C4-2B (cell line): ENCODE results near the gene BMP4.
"Not testable (repeated sequence)": the region's sequence is repeated elsewhere in the genome, so short reads cannot be mapped to it uniquely, and the experiment has no call there.

Experiments
- H3K27ac ChIP-seq: fragments of 450-650 bp; 2 replicates; pipeline ENCODE4 v1.5.1; 2017
- CTCF ChIP-seq: fragments of 450-650 bp; conservative IDR thresholded peaks from 2 replicates; pipeline ENCODE4 v1.5.1; 2017; ENCODE audit warnings: mild to moderate bottlenecking
- ZFX ChIP-seq: fragments of 450-650 bp; IDR thresholded peaks from 2 replicates; pipeline ENCODE4 v1.6.1; 2017

The BMP4 gene

GRCh38 chr14:53993920-53994607 is 37.4 kb upstream of the BMP4 start:
- H3K27ac ChIP-seq = no peak overlapping the region
- TF ChIP-seq CTCF = no peak
- TF ChIP-seq ZFX = no peak

GRCh38 chr14:53990978-53991377 is 34.4 kb upstream of the BMP4 start:
- TF ChIP-seq CTCF (no peak), ZFX (no peak)
- no peak overlapping the region for H3K27ac ChIP-seq

- not testable (repeated sequence) for H3K27ac ChIP-seq
Observed at GRCh38 chr14:53986718-53987117, 30.1 kb upstream of the BMP4 start.

- not testable (repeated sequence) for H3K27ac ChIP-seq
Observed at GRCh38 chr14:53984958-53985357, 28.3 kb upstream of the BMP4 start.

- no peak overlapping the region for H3K27ac ChIP-seq
Observed at GRCh38 chr14:53983112-53983511, 26.5 kb upstream of the BMP4 start.

GRCh38 chr14:53982546-53982945 is 25.9 kb upstream of the BMP4 start:
- TF ChIP-seq CTCF (no peak), ZFX (no peak)
- H3K27ac ChIP-seq = no peak overlapping the region

More at GRCh38 chr14:53983112-53983511, 26.5 kb upstream of the BMP4 start:
- TF ChIP-seq ZFX = no peak

- TF ChIP-seq ZFX = no peak
- no peak for TF ChIP-seq CTCF
- H3K27ac ChIP-seq = no peak overlapping the region
Observed at GRCh38 chr14:53979747-53980642, 23.4 kb upstream of the BMP4 start.

DNA sequence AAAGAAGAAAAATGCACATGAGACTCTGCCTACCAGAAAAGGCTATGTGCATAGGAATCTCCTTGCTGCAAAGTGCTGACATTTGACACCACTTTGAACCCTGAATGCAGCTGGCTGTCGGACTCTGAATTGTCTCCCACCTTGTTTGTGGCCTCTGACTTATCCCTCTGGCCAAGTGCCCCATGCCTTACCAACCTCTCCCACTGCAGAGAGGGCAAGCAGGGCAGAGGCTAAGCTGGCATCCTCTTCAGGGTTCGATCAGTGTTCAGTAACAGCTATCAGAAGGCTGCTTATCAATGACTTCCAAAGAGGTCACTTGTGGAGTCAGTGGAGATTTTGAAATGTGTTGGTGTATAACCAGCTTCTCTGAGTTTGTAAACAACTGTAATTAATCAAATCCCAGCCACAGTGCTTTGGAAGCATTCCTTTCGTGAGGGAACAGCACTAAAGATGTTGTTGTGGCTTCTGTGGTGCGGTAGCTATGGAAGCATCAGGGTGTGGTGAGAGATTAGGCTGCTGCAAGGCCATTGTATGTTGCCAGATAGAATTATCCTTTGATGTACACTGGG is 22.6 kb upstream of the BMP4 start:
- TF ChIP-seq ZFX (no peak), CTCF (no peak)
- no peak overlapping the region for H3K27ac ChIP-seq

GRCh38 chr14:53978194-53978593 is 21.6 kb upstream of the BMP4 start:
- TF ChIP-seq ZFX = no peak
- TF ChIP-seq CTCF = no peak
- H3K27ac ChIP-seq = no peak overlapping the region
